ENCODE measurements around the gene SHC2.

GRCh38 chr19:440391-441212 lies 20.2 kb downstream of the SHC2 start:
- no peak for TF ChIP-seq POLR2A (IDR thresholded peaks at IDR 0.05)
- TF ChIP-seq, protein P1, sequence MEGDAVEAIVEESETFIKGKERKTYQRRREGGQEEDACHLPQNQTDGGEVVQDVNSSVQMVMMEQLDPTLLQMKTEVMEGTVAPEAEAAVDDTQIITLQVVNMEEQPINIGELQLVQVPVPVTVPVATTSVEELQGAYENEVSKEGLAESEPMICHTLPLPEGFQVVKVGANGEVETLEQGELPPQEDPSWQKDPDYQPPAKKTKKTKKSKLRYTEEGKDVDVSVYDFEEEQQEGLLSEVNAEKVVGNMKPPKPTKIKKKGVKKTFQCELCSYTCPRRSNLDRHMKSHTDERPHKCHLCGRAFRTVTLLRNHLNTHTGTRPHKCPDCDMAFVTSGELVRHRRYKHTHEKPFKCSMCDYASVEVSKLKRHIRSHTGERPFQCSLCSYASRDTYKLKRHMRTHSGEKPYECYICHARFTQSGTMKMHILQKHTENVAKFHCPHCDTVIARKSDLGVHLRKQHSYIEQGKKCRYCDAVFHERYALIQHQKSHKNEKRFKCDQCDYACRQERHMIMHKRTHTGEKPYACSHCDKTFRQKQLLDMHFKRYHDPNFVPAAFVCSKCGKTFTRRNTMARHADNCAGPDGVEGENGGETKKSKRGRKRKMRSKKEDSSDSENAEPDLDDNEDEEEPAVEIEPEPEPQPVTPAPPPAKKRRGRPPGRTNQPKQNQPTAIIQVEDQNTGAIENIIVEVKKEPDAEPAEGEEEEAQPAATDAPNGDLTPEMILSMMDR (IDR thresholded peaks at IDR 0.05): no peak

Data from body of pancreas (tissue), 4 donors.